Right kidney (tissue), 1 donor: ENCODE results near the gene CFAP206.
"Not testable (repeated sequence)": the region's sequence is repeated elsewhere in the genome, so short reads cannot be mapped to it uniquely, and the experiment has no call there.

Experiments
- DNase-seq: peaks from one replicate; pipeline ENCODE4 v3.0.0-alpha.2; 2016

Gene CFAP206

DNA sequence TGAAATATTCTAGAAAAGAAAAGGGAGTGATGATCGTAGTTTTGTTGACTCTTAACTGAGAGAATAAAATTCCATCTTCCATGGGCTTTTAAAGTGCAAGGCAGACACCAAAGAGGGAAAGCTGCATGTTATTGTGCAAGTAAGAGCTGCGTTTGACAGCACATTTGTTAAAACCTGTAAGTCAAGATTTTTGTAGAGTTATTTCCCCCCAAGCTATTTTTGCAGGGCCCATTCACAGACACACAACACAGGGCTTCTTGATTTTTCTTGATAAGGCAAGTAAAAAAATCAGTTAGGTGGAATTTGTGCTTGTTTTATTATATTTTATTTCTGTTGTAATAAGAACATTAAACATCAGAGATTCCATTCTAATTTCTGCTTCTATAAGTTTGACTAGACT is 13.8 kb downstream of the CFAP206 start:
- DNase-seq = no peak

DNA sequence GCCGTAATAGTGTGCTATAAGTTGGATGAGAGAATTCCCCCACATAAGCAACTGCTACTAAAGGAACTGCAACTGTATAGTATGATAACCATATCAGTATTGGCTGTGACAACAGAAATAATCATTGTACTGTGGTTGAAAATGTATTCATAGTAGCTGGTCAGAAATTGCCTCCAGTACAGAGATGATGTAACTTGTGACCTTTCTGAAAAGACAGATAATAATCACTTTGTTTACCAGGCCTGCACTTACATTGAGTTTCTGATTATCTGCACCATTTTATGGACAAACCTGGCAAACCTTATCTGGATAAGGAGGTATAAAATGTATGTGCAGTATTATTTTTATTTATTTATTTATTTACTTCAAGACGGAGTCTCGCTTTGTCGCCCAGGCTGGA is 19.0 kb downstream of the CFAP206 start:
- DNase-seq = no peak

DNA sequence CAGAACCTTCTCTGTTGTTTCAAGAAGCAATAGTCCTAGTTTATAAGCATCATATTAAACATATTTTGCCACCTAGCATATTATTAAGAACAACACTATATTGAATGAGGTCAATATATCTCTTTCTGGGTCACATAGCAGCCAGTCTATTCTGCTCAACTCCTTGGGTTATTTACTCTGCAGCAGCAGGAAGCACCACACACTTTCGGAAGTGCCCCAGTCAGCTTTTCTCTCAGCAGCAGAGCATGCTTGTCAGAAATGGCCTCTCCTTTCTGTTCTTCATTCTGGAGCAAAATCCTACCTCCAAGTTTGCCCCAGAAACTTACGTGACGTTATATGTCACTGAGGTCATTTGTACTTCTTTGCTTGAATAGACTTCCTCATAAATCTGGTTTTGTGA is 22.7 kb downstream of the CFAP206 start:
- DNase-seq = no peak

DNA sequence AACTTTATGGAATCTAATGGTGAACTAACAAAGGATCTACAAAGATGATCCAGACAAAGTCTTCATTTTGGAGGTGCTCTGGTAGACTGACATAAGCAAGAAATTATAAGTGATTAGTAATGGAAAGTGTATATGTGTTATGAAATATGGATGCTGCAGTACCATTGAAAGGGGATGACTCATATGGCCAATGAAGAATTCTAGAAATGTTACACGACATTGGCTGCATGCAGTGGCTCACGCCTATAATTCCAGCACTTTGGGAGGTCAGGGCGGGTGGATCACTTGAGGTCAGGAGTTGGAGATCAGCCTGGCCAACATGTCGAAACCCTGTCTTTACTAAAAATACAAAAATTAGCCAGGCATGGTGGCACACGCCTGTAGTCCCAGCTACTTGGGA is 23.5 kb downstream of the CFAP206 start:
- no peak for DNase-seq

DNA sequence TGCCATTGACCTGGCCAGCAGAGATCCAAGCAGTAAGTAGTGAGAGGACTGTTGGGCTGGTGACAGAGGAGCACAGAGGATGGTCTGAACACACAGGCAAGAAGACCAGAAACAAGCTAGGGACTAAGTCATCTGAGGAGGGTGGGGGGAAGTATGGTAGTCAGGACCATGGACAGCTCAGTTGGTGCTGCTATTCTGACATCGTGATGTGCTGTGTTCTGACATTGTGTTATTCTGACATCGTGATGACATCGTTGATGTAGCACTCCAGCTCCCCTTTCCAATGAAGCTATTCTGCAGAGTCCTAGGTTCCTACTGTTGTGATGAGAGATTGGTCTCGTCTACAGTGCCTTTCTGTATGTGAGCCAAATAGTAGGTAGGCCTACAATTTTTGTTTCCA is 28.7 kb downstream of the CFAP206 start:
- DNase-seq = peak; percentile 13

DNA sequence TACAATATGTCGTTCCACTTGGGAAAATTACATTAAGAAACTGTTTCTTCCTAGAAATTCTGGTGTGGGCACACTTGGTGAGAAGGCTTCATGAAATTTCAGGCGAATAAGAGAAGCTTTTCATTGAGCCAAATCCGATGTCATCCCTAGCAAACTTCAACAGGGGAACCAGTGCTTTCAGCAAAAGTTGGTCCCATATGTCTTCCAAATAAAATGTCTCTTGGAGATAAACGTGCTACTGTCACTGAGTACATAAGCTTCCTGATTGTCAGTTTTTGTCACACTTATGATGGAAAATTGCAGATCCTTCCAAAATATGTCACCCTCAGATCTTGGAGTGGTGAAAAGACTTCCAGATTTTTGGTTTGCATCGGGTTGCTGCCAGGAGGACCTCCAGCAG is 33.9 kb downstream of the CFAP206 start:
- no peak for DNase-seq

DNA sequence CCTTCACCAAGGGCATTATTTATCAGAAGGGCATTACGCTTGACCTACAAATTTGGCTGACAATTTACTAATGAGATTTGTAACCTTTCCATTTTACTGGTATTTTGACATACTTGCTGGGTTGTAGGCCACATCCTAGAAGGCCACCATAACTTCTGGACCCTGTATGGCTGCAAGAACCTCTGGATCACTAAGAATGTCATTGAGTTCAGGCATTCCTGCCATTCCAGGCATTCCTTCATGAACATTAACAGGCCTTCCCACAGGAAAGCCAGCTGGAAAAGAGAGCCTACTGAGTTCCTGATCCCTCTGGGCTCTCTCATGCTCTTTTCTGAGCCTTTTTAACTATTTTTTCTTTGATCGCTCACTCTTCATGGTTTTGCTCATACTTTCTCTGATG is 36.6 kb downstream of the CFAP206 start:
- DNase-seq = no peak

DNA sequence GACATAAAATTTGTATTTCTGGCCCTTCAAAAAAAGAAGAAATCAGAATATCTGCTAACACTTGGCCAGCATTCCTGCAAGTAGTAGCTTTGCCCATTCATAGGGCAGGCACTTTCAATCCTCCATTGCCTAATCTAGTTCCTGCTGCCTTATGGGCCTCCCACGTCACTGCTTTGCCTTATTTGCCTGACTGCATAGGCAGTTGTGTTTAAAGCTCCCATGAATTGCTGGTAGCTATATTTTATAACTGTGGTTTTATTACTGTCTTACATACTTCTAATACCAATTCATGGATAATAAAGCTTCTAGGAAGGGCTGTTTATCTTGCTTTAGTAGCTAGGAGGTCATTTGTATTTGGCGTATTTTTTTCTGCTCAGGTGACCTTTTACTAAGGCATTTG is 57.3 kb downstream of the CFAP206 start:
- no peak for DNase-seq

DNA sequence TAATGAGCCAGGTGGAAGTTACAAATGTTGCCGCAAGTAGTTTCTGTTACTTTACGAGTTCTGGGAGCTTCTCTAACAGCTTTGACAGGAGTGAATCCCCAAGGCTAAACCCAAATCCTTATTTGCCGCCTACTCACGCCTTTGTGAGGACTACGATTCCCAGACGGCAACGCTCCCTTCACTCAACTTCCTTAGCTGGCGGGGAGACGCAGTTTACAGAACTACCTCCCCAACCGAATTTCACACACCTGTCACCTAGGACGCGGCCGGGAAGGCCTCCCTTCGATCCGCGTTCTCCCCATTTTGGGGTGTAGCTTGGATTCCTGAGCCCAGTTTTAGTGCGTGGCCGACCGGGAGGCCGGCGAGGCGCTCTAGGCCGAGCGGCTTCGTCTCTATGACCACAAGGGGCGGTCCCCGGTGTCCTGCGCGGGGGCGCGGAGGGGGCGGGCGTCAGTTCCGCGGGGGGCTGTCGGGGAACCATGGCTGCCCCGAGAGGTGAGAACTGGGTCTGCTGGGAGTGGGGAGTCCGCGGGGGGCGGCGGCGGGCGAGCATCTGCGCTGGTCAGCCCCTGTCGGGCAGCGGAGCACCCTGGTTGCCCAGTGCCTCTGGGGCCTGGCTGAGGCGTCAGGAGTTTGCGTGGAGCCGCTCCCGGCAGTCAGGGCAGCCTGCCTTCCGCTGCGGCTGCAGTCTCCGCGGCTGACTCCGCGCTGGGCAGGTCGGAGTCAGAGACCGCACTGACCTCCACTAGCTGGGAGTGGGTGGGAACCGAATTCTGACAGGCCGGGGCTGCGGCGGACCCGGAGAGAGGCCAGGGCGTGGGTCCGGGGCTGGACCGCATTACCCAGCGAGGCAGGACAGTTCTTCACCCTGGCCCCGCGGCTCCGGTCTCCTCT is 65.0 kb downstream of the CFAP206 start, which contains the start of gene SLC35A1:
Gene SLC35A1, plus strand, starts transcription at position 450 of the 894 bp plus-strand sequence. Its CDS starts 30 bp downstream, at position 480.
- DNase-seq = peak; percentile 99

DNA sequence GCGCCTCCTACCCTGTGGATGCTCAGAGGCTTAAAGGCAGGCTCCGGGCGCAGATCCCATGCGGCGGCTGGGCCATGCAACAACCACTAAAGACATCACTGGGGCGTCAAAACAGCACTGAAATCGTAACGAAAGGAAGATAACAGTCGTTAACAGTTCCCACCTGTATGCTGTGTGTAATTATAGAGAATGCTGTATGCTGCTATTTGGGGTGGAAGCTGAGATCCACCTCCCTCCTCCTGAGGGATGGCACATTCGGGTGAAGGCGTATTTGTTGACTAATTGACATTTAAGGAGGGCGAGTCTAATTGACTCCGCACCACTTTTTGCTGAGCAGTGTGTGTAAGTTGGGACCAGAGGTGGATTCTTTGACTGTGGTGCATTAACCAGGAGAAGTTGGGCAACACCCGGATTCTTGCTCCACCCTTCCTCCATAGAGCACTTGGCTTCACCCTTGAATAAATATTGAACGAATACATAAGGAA is 65.7 kb downstream of the CFAP206 start:
- no peak for DNase-seq

DNA sequence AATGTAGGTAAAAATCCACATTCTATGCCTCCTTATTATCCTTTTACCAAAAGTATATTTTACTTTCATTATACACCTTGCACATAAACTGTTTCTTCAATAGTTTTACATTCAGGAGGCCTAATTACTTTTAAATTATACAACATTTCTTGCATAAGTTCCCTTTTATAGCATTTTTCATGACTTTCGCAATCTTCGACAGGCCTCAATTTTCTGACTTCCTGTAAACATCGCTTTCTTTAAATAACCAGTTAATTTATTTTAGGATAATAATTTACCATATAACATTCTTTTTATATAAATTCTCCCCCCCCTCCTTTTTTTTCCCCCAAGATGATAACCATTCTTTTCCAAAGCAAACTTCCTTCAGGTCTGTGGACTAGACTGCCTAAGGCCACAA is 74.2 kb downstream of the CFAP206 start:
- DNase-seq = no peak

DNA sequence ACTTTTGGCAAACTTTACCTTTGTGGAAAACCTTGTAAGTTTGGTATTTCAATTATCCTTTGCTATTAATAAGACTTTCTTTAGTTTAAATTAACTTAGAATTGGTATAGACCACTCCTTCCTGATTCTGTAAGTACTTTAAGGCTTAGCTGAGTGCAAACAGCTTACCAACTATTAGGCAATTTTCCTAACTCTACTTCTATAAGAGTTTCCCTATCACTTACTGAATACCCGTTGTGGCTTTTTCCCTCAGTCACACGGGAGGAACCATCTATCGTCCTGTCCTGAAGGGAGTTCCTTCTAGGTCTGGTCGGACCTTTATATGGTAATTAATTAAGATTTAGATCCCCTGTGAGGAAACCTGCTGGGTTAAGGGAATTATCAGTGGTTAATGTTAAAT is 74.6 kb downstream of the CFAP206 start:
- DNase-seq = no peak

DNA sequence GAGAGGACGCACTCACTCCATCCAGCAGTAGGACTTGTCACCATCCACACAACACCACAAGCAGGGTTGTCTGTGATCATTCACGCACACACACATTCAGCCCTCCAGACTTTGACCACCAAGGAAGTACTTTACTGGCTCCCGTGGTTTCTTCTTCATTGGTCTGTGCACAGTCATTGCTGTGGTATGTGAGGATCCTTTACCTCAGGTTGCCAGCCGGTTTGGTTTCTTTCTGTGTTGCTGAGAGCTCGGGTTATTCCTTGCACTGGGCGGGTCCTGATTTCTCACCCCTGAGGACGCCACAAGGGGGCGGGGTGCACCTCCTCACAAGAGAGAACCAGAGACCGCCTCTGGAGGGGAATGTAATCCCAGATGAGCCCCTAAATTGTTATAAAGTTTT is 76.2 kb downstream of the CFAP206 start:
- DNase-seq = no peak

DNA sequence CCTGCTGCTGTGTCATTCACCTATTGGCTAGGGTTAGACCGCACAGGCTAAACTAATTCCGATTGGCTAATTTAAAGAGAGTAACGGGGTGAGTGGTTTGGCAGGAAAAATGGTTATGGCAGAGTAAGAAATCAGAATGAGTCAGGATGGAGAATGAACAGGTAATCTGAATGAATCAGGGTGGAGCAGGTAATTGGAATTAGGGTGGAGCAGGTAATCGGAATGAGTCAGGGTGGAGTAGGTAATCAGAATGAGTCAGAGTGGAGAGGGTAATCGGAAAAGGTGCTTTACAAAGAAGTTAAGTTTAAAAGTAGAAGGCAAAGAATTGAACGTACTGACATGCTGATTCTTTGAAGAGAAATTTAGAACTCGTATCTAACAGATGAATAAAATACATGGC is 76.7 kb downstream of the CFAP206 start:
- no peak for DNase-seq

DNA sequence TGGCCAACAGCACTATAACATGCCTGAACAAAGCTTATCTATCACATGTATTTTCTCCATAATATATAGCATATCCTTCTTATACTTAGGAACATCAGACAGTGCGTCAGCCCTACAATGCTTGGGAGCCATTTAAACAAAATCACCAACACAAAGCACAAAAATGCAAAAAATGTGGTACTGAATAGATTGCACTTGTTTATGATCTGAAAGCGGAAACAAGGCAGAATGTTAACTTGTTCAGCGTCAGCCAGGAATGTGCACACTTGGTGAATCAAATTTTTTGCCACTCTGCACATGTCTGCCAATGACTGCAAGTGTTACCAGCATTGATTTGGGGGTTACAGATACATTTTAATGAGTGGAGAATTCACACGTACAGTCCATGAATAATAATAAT is 79.8 kb downstream of the CFAP206 start:
- no peak for DNase-seq

DNA sequence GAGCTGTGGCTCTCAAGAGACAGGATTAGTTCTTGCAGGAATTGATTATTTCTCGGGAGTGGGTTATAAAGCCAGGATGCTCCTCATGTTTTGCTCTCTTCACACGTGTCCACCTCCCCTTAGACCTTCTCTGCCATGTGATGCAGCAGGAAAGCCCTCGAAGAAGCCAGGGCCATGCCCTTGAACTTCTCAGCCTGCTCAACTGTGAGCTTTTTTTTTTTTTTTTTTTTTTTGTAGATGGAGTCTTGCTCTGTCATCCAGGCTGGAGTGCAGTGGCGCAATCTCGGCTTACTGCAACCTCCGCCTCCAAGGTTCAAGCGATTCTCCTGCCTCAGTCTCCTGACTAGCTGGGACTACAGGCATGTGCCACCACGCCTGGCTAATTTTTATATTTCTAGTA is 81.6 kb downstream of the CFAP206 start:
- not testable (repeated sequence) for DNase-seq

DNA sequence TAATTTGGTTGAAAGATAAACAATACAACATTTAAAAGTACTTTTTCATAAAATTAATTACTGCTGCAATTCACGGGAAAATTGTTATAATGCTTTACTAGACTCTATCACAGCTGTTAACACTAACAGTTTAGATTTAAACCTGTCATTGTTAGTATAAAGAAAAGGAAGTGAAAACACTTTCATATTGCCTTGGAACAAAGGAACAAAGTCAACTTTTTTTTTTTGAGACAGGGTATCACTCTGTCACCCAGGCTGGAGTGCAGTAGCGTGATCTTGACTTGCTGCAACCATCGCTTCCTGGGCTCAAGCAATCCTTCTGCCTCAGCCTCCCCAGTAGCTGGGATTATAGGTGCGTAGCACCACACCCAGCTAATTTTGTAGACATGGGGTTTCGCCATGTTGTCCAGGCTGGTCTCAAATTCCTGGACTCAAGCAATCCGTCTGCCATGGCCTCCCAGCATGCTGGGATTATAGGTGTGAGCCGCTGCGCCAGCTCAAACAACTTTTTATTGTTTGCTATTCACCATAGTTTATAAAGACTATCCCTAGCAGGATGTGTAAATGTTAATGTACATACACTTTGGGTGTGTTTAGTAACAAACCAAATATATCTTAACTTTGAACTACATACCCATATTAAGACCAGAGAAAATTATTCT is 87.1 kb downstream of the CFAP206 start:
- DNase-seq = no peak

DNA sequence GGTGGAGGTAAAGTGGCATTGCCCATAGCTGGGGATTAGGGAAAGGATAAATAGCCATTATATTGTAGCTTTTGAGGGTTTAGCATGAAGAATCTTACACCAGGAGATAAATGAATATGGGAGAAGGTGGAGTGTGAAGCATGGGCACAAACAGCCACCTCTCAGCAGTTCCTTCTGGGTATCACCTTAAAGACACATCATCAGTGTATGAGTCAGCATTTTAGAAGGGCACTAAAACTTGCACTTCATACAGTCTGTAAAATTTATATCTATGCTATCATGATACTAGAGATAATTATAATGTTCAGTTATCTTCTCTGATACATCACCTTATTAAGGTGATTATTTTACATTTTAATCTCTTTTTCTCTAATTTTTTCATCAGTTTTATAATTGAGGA is 90.3 kb downstream of the CFAP206 start:
- DNase-seq = no peak

DNA sequence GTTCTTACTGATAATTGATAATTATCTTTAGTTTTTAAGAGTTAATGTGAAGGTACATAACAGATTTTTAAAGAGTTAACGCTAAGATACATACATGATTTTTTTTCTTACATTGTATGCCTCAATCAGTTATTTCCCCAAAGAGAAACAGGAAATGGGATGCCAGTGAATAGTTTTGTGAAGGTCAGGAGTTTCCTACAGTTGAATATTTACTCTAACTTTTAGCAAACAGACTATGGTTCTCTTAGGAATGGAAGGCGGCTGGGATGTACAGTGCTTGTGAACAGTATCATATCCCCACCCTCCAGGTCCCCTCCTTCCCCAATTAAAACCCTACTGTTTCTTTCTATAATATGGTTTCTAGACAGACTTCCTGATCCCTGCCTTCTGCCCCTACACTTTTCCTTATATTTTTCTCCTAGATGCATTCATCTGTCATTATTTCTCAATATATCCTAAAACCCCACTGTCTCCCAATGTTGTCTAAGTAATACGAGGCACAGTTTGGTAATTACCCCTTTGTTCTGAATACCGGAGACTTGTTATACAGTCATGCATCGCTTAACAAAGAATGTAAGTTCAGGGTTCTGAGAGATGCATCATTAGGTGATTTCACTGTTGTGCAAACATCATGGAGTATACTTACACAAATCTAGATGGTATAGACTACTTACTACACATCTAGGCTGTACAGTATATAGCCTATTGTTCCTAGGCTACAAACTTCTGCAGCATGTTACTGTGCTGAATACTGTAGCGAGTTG is 94.2 kb downstream of the CFAP206 start:
- no peak for DNase-seq

DNA sequence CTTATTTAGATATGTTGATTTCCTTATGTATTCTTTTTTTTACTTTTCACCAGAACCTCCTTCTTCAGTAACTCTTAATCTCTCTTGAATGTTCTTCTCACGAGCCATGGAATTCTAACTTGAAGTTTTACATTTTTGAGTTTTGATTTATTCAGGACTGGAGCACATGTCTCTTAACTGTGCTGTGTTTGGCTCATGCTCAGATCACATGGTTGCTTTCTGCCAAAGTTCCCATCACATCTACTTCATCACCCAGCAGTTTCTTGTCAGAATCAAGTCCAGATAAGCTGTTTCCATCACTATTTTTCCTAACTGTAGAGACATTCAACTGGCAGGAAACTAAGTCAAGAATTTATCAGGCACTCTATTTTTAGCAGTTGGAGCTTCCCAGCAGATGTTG is 96.7 kb downstream of the CFAP206 start:
- no peak for DNase-seq
